Stimulated activated CD8-positive, alpha-beta memory T cell treated with anti-CD3 and anti-CD28 coated beads, Interleukin-12 subunit alpha, Interleukin-12 subunit beta, amount 100 ng/mL, for 24 hours (primary cell): ENCODE measurements around the gene NOTO.
"Not testable (repeated sequence)": the region's sequence is repeated elsewhere in the genome, so short reads cannot be mapped to it uniquely, and the experiment has no call there.

Experiments
- DNase-seq: peaks from one replicate; pipeline ENCODE4 v3.0.0-alpha.2; 2020; ENCODE audit errors: extremely low read depth

The NOTO gene

GRCh38 chr2:73200281-73200680 lies 2.1 kb upstream of the NOTO start:
- not testable (repeated sequence) for DNase-seq

- DNase-seq = no peak
Measured at GRCh38 chr2:73203055-73203681, 794 bp downstream of the NOTO start.

- no peak for DNase-seq
Measured at GRCh38 chr2:73205611-73206010, 3.2 kb downstream of the NOTO start.

- DNase-seq = no peak
Measured at GRCh38 chr2:73208258-73208657, 5.9 kb downstream of the NOTO start.

GRCh38 chr2:73210019-73210418 lies 7.6 kb downstream of the NOTO start:
- no peak for DNase-seq

GRCh38 chr2:73210696-73211095 lies 8.3 kb downstream of the NOTO start:
- no peak for DNase-seq

- no peak for DNase-seq
Measured at GRCh38 chr2:73212098-73212447, 9.7 kb downstream of the NOTO start.

GRCh38 chr2:73212448-73213176 lies 10.2 kb downstream of the NOTO start:
- DNase-seq = peak; percentile 47

GRCh38 chr2:73214120-73215035 lies 12.0 kb downstream of the NOTO start, which contains the start of gene SMYD5:
Gene SMYD5 (plus strand): TSS chr2:73214245. CDS start chr2:73214267, 22 bp downstream.
- DNase-seq = peak; percentile 76

GRCh38 chr2:73215254-73215653 lies 12.9 kb downstream of the NOTO start:
- no peak for DNase-seq

- no peak for DNase-seq
Measured at GRCh38 chr2:73217160-73217559, 14.8 kb downstream of the NOTO start.

- DNase-seq = no peak
Measured at GRCh38 chr2:73217826-73218225, 15.5 kb downstream of the NOTO start.

- no peak for DNase-seq
Measured at GRCh38 chr2:73218298-73218697, 15.9 kb downstream of the NOTO start.

- DNase-seq = no peak
Measured at GRCh38 chr2:73223821-73224220, 21.4 kb downstream of the NOTO start.

- no peak for DNase-seq
Measured at GRCh38 chr2:73225513-73226360, 23.4 kb downstream of the NOTO start.

GRCh38 chr2:73227086-73227485 lies 24.7 kb downstream of the NOTO start:
- no peak for DNase-seq

- no peak for DNase-seq
Measured at GRCh38 chr2:73228631-73229030, 26.3 kb downstream of the NOTO start.

GRCh38 chr2:73232403-73233153 lies 30.2 kb downstream of the NOTO start:
- DNase-seq = no peak

GRCh38 chr2:73233154-73233931 lies 31.0 kb downstream of the NOTO start, which contains the start of gene PRADC1:
Gene PRADC1 (minus strand): TSS chr2:73233239. CDS start chr2:73233160, 79 bp downstream.
- DNase-seq = peak; percentile 86
